AG10803 (cell line): ENCODE results near the gene DSCAML1.

Experiments
- DNase-seq: peaks from one replicate; pipeline ENCODE4 v3.0.0; 2010; ENCODE audit warnings: low read depth
- H3K4me3 ChIP-seq: 2 replicates; pipeline ENCODE4 v1.5.1; 2011; ENCODE audit warnings: mild to moderate bottlenecking, low read length, control low read depth
- TF ChIP-seq, protein P1 (sequence below): conservative IDR thresholded peaks from 2 replicates; pipeline ENCODE4 v1.5.1; 2011; ENCODE audit warnings: mild to moderate bottlenecking, low read length, control low read depth, inconsistent platforms

DSCAML1 gene

GRCh38 chr11:117501237-117501898, 295.6 kb downstream of the DSCAML1 start:
- no peak for DNase-seq
- TF ChIP-seq, protein P1, sequence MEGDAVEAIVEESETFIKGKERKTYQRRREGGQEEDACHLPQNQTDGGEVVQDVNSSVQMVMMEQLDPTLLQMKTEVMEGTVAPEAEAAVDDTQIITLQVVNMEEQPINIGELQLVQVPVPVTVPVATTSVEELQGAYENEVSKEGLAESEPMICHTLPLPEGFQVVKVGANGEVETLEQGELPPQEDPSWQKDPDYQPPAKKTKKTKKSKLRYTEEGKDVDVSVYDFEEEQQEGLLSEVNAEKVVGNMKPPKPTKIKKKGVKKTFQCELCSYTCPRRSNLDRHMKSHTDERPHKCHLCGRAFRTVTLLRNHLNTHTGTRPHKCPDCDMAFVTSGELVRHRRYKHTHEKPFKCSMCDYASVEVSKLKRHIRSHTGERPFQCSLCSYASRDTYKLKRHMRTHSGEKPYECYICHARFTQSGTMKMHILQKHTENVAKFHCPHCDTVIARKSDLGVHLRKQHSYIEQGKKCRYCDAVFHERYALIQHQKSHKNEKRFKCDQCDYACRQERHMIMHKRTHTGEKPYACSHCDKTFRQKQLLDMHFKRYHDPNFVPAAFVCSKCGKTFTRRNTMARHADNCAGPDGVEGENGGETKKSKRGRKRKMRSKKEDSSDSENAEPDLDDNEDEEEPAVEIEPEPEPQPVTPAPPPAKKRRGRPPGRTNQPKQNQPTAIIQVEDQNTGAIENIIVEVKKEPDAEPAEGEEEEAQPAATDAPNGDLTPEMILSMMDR, result no peak
- H3K4me3 ChIP-seq, result no peak overlapping the region

GRCh38 chr11:117498791-117499190, 298.2 kb downstream of the DSCAML1 start:
- no peak overlapping the region for H3K4me3 ChIP-seq
- TF ChIP-seq, protein P1, result no peak
- DNase-seq, result no peak

DNA sequence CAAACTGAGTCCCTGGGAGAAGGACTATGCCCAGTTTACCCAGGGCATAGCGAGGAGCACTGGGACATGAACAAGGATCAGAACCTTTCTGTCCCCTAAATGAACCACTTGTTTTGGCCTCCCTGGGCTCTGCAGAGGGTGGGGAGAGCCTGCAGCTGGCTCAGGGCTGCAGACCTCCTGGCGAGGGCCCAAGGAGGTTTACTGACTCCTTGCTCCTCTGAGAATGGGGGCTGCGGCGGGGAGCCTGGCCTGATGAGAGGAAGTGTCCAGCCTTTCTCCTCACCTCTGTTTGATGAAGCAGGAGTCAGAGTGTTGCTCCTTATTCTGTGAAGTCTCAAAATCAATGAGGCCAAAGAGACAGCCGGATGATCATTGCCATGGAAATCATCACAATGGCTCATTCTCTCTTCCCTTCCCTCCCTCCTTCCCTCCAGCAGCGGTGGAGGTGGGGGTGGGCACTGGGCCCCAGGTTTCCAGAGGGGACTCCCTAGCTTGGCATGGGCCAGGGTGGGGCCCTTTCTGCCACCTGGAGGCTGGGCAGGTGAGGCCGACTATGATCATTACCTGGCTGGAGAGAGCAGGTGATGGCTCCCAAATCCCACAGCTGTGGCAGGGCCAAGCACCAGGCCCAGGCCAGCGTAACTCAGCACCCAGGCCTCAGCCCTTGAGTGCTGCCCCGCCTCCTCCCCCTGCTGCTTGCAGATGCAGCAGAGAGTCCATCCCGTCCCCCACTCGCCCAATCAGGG, 299.6 kb downstream of the DSCAML1 start:
- H3K4me3 ChIP-seq, result no peak overlapping the region
- no peak for DNase-seq
- TF ChIP-seq, protein P1, result no peak

- H3K4me3 ChIP-seq, result no peak overlapping the region
- DNase-seq, result no peak
- TF ChIP-seq, protein P1, result no peak
Observed at GRCh38 chr11:117495357-117495756, 301.7 kb downstream of the DSCAML1 start.

- DNase-seq, result no peak
- H3K4me3 ChIP-seq, result no peak overlapping the region
- TF ChIP-seq, protein P1, result no peak
Observed at GRCh38 chr11:117492578-117493251, 304.3 kb downstream of the DSCAML1 start.

DNA sequence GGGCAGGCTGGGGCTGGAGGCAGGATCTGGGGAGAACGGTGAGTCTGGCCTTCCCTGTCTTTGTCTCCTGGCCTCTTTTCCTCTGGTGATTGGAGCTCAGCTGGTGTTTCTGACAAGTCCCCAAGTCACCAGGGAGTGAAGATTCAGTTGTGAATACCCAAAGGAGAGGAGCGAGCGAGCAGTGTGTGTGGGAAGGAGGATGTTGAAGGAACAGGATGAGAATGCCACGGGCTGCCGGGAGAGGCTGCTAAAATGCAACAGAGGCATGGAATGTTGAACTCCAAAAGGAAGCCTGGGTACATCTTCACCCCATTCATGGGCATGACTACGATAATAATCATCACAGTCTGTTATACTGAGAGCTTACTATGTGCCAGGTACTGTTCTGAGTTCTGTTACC, 306.1 kb downstream of the DSCAML1 start:
- no peak for DNase-seq
- H3K4me3 ChIP-seq, result no peak overlapping the region
- TF ChIP-seq, protein P1, result no peak
